ENCODE measurements around the gene SIGLEC8.
"Not testable (repeated sequence)": the region's sequence is repeated elsewhere in the genome, so short reads cannot be mapped to it uniquely, and the experiment has no call there.

Gene SIGLEC8

DNA sequence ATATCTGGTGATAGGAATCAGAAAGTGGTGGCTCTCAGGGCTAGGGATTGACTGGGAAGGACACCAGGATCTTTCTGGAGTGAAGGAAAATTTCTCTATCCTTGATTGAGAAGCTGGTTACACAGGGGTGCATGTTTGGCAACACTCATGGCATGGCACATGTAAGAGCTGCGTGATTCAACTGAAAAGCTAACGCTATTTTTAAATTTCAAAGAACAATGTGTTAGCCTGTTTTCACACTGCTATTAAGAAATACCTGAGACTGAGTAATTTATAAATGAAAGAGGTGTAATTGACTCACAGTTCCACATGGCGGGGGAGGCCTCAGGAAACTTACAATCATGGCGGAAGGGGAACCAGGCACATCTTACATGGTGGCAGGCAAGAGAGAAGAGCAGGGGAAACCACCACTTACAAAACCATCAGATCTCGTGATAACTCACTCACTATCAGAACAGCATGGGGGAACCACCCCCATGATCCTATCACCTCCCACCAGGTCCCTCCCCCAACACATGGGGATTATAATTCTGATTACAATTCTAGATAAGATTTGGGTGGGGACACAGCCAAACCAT is 7.4 kb downstream of the SIGLEC8 start:
- peaks cover 16% of the 10 kb centered on the region for H3K27me3 ChIP-seq (ENCODE audit: insufficient read depth, low read length)
- H3K9me3 ChIP-seq (ENCODE audit: low read length) = no peaks in the 10 kb centered on the region
- H3K36me3 ChIP-seq (ENCODE audit: insufficient read depth, low read length) = no peaks in the 10 kb centered on the region
- H2AFZ ChIP-seq (ENCODE audit: low read depth, low read length) = no peak overlapping the region
- H3K4me3 ChIP-seq (ENCODE audit: low read length) = no peak overlapping the region
- H3K4me1 ChIP-seq (ENCODE audit: insufficient read depth, low read length) = no peaks in the 10 kb centered on the region

GRCh38 chr19:51448411-51449016 is 9.7 kb downstream of the SIGLEC8 start:
- Histone ChIP-seq H3K27me3 (ENCODE audit: insufficient read depth, low read length) (peaks cover 7% of the 10 kb centered on the region), H3K4me3 (ENCODE audit: low read length) (no peak overlapping the region), H3K4me1 (ENCODE audit: insufficient read depth, low read length) (no peaks in the 10 kb centered on the region), H3K36me3 (ENCODE audit: insufficient read depth, low read length) (no peaks in the 10 kb centered on the region), H2AFZ (ENCODE audit: low read depth, low read length) (no peak overlapping the region), H3K9me3 (ENCODE audit: low read length) (no peaks in the 10 kb centered on the region)

- Histone ChIP-seq H3K27me3 (ENCODE audit: insufficient read depth, low read length) (peaks cover 7% of the 10 kb centered on the region), H3K4me1 (ENCODE audit: insufficient read depth, low read length) (no peaks in the 10 kb centered on the region), H3K9me3 (ENCODE audit: low read length) (no peaks in the 10 kb centered on the region), H2AFZ (ENCODE audit: low read depth, low read length) (no peak overlapping the region), H3K36me3 (ENCODE audit: insufficient read depth, low read length) (no peaks in the 10 kb centered on the region), H3K4me3 (ENCODE audit: low read length) (no peak overlapping the region)
These were observed 10.2 kb downstream of the SIGLEC8 start for GRCh38 chr19:51448011-51448410.

GRCh38 chr19:51447510-51447909 is 10.7 kb downstream of the SIGLEC8 start:
- H3K4me1 ChIP-seq (ENCODE audit: insufficient read depth, low read length); H3K9me3 ChIP-seq (ENCODE audit: low read length); H2AFZ ChIP-seq (ENCODE audit: low read depth, low read length); H3K36me3 ChIP-seq (ENCODE audit: insufficient read depth, low read length); H3K27me3 ChIP-seq (ENCODE audit: insufficient read depth, low read length); H3K4me3 ChIP-seq (ENCODE audit: low read length): not testable (repeated sequence)

DNA sequence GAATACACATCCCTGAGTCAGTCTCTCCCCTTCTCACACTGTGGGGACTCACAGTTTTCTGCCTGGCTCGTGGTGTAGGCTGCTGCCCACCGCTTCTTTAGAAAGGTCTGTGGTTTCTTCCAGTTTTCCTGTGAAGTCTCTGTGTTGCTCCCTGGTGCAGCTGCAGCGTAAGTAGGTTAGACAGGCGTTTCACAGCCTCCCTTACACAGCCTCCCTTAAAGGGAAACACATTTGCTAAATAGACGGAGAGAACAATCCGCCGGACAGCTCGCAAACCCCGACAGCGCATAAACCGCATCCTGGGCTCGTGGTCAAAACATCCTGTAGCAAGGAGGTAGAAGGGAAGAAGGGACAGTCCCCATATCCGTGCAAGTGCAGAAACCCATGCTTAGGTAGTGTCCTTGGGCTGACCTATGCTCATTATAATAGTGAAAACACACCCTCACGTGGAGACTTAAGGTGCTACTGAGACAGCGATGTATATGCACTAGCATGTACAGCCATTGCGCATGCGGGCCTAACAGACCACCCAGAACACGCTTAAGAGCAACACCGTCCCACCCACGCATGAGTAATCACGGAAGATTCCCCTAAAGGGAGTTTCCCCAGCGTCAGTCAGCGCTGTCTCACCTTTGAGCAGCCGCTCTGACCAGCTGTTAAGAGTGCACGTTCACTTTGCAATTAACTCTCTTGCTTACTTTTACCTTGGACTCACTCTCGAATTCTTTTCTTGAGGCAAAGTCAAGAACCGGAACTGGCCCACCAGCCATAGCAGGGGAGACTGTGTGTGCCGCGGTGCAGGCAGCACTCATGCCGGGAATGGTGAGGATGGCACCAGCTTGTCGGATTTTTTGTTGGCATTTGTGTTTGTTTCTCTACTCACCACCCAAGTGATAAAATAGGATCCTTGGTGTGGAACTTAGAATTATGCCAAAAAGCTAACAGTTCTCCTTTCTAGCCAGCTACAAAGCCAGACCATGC is 16.6 kb downstream of the SIGLEC8 start:
- Histone ChIP-seq H3K27me3 (ENCODE audit: insufficient read depth, low read length) (peaks cover 24% of the 10 kb centered on the region), H2AFZ (ENCODE audit: low read depth, low read length) (no peak overlapping the region), H3K36me3 (ENCODE audit: insufficient read depth, low read length) (no peaks in the 10 kb centered on the region), H3K9me3 (ENCODE audit: low read length) (no peaks in the 10 kb centered on the region), H3K4me1 (ENCODE audit: insufficient read depth, low read length) (no peaks in the 10 kb centered on the region), H3K4me3 (ENCODE audit: low read length) (no peak overlapping the region)

- Histone ChIP-seq H2AFZ (ENCODE audit: low read depth, low read length) (no peak overlapping the region), H3K9me3 (ENCODE audit: low read length) (no peaks in the 10 kb centered on the region)
These were observed 17.3 kb downstream of the SIGLEC8 start for GRCh38 chr19:51440846-51441409.

GRCh38 chr19:51440052-51440451 is 18.2 kb downstream of the SIGLEC8 start:
- Histone ChIP-seq H3K9me3 (ENCODE audit: low read length) (no peaks in the 10 kb centered on the region), H3K4me1 (ENCODE audit: insufficient read depth, low read length) (no peaks in the 10 kb centered on the region), H3K4me3 (ENCODE audit: low read length) (no peak overlapping the region), H3K27me3 (ENCODE audit: insufficient read depth, low read length) (peaks cover 24% of the 10 kb centered on the region), H2AFZ (ENCODE audit: low read depth, low read length) (no peak overlapping the region), H3K36me3 (ENCODE audit: insufficient read depth, low read length) (no peaks in the 10 kb centered on the region)

More at GRCh38 chr19:51440846-51441409, 17.3 kb downstream of the SIGLEC8 start:
- Histone ChIP-seq H3K4me3 (ENCODE audit: low read length) (no peak overlapping the region), H3K4me1 (ENCODE audit: insufficient read depth, low read length) (no peaks in the 10 kb centered on the region), H3K27me3 (ENCODE audit: insufficient read depth, low read length) (peaks cover 24% of the 10 kb centered on the region), H3K36me3 (ENCODE audit: insufficient read depth, low read length) (no peaks in the 10 kb centered on the region)

DNA sequence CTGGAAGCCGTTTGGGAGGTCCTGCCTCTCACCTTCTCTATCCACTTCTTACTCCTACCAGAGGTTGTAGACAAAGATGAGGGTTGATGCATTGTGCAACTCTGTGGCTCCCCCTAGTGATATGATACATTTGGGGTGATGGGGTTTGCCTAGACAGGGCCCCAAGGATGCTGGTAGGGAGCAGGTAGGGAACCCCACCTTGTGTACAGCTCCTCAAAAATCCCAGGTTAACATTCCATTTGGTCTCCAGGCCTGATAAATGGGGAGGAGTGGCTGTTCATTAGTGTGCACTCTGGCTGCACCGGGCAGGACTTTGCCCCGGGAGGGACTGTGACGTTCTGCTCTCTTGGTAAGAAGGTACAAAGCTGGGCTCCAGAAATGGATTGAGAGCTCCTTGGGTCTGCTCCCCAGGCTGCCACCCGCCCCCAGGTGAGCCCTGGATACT is 19.2 kb downstream of the SIGLEC8 start:
- Histone ChIP-seq H3K27me3 (ENCODE audit: insufficient read depth, low read length) (peaks cover 24% of the 10 kb centered on the region), H3K4me3 (ENCODE audit: low read length) (no peak overlapping the region), H2AFZ (ENCODE audit: low read depth, low read length) (no peak overlapping the region), H3K36me3 (ENCODE audit: insufficient read depth, low read length) (no peaks in the 10 kb centered on the region), H3K9me3 (ENCODE audit: low read length) (no peaks in the 10 kb centered on the region), H3K4me1 (ENCODE audit: insufficient read depth, low read length) (no peaks in the 10 kb centered on the region)

DNA sequence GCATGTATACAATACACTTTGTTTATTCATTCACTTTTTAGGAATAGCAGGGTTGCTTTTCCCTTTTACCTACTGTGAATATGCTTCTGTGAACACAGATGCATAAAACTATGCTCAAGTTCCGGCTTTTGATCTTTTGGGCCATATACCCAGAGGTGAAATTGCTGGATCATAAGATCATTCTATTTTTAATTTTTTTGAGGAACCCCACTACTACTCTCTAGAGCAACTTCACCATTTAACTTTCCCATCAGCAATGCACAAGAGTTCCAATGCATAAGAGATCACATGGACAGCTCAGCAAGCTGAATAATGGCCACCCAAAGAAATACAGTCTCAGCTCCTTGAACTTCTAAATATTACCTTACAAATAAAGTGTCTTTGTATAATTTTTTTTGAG is 23.8 kb downstream of the SIGLEC8 start:
- H3K9me3 ChIP-seq (ENCODE audit: low read length) = no peaks in the 10 kb centered on the region
- no peak overlapping the region for H2AFZ ChIP-seq (ENCODE audit: low read depth, low read length)
- H3K36me3 ChIP-seq (ENCODE audit: insufficient read depth, low read length) = no peaks in the 10 kb centered on the region
- no peak overlapping the region for H3K4me3 ChIP-seq (ENCODE audit: low read length)
- peaks cover 7% of the 10 kb centered on the region for H3K27me3 ChIP-seq (ENCODE audit: insufficient read depth, low read length)
- no peaks in the 10 kb centered on the region for H3K4me1 ChIP-seq (ENCODE audit: insufficient read depth, low read length)

- H3K4me1 ChIP-seq (ENCODE audit: insufficient read depth, low read length) = no peaks in the 10 kb centered on the region
- no peaks in the 10 kb centered on the region for H3K9me3 ChIP-seq (ENCODE audit: low read length)
- no peaks in the 10 kb centered on the region for H3K36me3 ChIP-seq (ENCODE audit: insufficient read depth, low read length)
- H3K4me3 ChIP-seq (ENCODE audit: low read length) = no peak overlapping the region
- H2AFZ ChIP-seq (ENCODE audit: low read depth, low read length) = no peak overlapping the region
- peaks cover 14% of the 10 kb centered on the region for H3K27me3 ChIP-seq (ENCODE audit: insufficient read depth, low read length)
These were observed 25.2 kb downstream of the SIGLEC8 start for GRCh38 chr19:51433043-51433442.

DNA sequence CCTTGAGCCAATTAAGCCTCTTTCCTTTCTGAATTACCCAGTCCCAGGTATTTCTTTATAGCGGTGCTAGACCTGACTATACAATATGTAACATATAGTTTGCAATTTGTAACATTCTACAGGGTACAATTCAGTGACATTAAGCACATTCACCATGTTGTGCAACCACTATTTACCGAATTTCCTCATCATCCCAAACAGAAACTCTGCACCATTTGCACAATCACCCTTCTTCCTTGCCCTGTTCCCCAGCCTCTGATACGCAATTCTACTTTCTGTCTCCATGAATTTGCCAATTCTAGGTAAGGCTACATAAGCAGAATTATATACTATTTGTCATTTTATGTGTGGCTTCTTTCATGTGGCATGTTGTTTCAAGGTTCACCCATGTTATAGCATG is 27.1 kb downstream of the SIGLEC8 start:
- Histone ChIP-seq H3K36me3 (ENCODE audit: insufficient read depth, low read length) (no peaks in the 10 kb centered on the region), H3K4me1 (ENCODE audit: insufficient read depth, low read length) (no peaks in the 10 kb centered on the region), H3K9me3 (ENCODE audit: low read length) (no peaks in the 10 kb centered on the region), H3K27me3 (ENCODE audit: insufficient read depth, low read length) (peaks cover 11% of the 10 kb centered on the region), H3K4me3 (ENCODE audit: low read length) (no peak overlapping the region), H2AFZ (ENCODE audit: low read depth, low read length) (no peak overlapping the region)

DNA sequence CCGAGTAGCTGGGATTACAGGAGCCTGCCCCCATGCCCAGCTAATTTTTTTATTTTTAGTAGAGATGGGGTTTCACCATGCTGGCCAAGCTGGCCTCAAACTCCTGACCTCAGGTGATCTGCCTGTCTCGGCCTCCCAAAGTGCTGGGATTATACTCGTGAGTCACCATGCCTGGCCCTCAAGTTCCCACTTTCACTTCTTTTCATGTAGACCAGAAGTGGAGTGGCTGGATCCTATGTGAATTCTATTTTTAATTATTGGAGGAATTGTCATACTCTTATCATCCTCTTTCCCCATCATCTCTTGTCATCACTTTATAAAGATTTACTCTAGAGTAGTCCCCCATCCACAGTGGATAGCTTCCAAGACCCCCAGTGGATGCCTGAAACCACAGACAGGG is 28.0 kb downstream of the SIGLEC8 start:
- Histone ChIP-seq H3K9me3 (ENCODE audit: low read length) (no peaks in the 10 kb centered on the region), H3K27me3 (ENCODE audit: insufficient read depth, low read length) (peaks cover 14% of the 10 kb centered on the region), H3K36me3 (ENCODE audit: insufficient read depth, low read length) (no peaks in the 10 kb centered on the region), H2AFZ (ENCODE audit: low read depth, low read length) (no peak overlapping the region), H3K4me1 (ENCODE audit: insufficient read depth, low read length) (no peaks in the 10 kb centered on the region), H3K4me3 (ENCODE audit: low read length) (no peak overlapping the region)

GRCh38 chr19:51427201-51427600 is 31.1 kb downstream of the SIGLEC8 start:
- no peaks in the 10 kb centered on the region for H3K36me3 ChIP-seq (ENCODE audit: insufficient read depth, low read length)
- no peak overlapping the region for H2AFZ ChIP-seq (ENCODE audit: low read depth, low read length)
- no peaks in the 10 kb centered on the region for H3K9me3 ChIP-seq (ENCODE audit: low read length)
- no peak overlapping the region for H3K4me3 ChIP-seq (ENCODE audit: low read length)
- peaks cover 14% of the 10 kb centered on the region for H3K27me3 ChIP-seq (ENCODE audit: insufficient read depth, low read length)
- no peaks in the 10 kb centered on the region for H3K4me1 ChIP-seq (ENCODE audit: insufficient read depth, low read length)
